Endothelial cell (in vitro differentiated cells): Measurements from ENCODE around the gene CACNB4. TPM values are rescaled to one million over a fixed set of nuclear protein-coding genes. Genes with fewer than 3 reads are reported as not detected.

ENCODE experiments used
- DNase-seq: peaks from one replicate; pipeline ENCODE4 v3.0.0; 2021; ENCODE audit warnings: low spot score
- H3K27ac Mint-ChIP-seq: one replicate; pipeline ENCODE4 v1.8.0; 2021; ENCODE audit warnings: mixed read lengths, inconsistent platforms; ENCODE audit not compliant: unreplicated experiment
- H3K27me3 Mint-ChIP-seq: one replicate; pipeline ENCODE4 v1.8.0; 2021; ENCODE audit warnings: mild to moderate bottlenecking, moderate library complexity, mixed read lengths, inconsistent platforms; ENCODE audit not compliant: unreplicated experiment
- H3K36me3 Mint-ChIP-seq: one replicate; pipeline ENCODE4 v1.8.0; 2021; ENCODE audit warnings: mild to moderate bottlenecking, low read depth, mixed read lengths, inconsistent platforms; ENCODE audit not compliant: unreplicated experiment
- H3K4me1 Mint-ChIP-seq: one replicate; pipeline ENCODE4 v1.8.0; 2021; ENCODE audit warnings: mild to moderate bottlenecking, mixed read lengths, inconsistent platforms; ENCODE audit not compliant: unreplicated experiment
- H3K4me3 Mint-ChIP-seq: one replicate; pipeline ENCODE4 v1.8.0; 2021; ENCODE audit warnings: mild to moderate bottlenecking, mixed read lengths, inconsistent platforms; ENCODE audit not compliant: unreplicated experiment
- H3K9me3 Mint-ChIP-seq: one replicate; pipeline ENCODE4 v1.8.0; 2021; ENCODE audit warnings: mixed read lengths, inconsistent platforms; ENCODE audit not compliant: unreplicated experiment
- CTCF ChIP-seq: fragments of 200-600 bp; sonication (generic); IDR thresholded peaks from one replicate; pipeline ENCODE4 v1.5.0; 2021; ENCODE audit warnings: antibody characterized with exemption; ENCODE audit not compliant: unreplicated experiment
- total RNA-seq: library from RNA; stranded (reverse); fragmentation: NEBNext Ultra II Directional; extraction: Animal tissue kit (Norgen Biotek cat#: 25700); gene quantifications from one replicate; pipeline ENCODE4 v1.2.1, GENCODE V29; 2021; ENCODE audit not compliant: unreplicated experiment

CACNB4 gene
- total RNA-seq, 1 donor from 2014 or later = 1.5 TPM

DNA sequence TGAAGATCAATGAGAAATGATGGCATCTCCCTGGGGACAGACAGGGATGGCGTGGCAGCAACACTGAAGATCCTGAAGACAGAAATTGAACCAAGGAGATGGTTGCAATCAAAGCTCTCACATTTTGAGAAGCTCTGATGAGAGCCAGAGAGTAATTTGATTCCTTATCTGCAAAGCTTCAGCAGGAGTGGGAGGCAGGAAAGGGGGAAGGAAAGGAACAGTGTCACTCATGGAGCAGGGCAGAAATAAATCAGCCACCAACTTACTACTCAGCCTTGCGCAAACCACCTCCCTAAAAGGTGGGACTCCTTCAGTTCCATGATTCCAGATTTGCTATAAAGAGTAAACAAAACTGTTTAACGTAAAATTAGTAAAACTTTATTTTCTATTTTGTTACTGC, 119.2 kb downstream of the CACNB4 start:
- no peak for TF ChIP-seq CTCF
- H3K4me1 Mint-ChIP-seq = peaks cover 8% of the 10 kb centered on the region
- H3K27ac Mint-ChIP-seq = no peak overlapping the region
- H3K36me3 Mint-ChIP-seq = no peaks in the 10 kb centered on the region
- H3K4me3 Mint-ChIP-seq = no peak overlapping the region
- peaks cover 4% of the 10 kb centered on the region for H3K27me3 Mint-ChIP-seq
- no peak for DNase-seq
- H3K9me3 Mint-ChIP-seq = no peaks in the 10 kb centered on the region

DNA sequence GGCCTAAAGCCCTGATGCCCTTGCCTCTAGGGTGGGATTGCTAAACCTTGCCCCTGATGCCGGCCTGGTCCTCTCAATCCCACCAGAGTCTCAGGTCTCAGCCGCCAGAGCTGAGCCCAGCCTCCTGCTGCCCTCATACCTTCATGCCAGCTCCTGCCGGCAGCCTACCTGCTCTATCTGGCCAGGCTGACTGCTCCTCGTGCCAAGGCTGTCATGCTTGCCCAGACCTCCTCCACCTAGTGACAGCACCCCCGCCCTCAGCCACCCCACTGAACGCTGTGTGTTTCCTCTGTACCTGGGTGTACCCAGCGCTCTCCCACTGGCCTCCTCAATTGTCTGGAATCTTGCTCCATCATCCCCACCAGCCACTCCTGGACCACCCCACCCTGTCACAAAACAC, 120.1 kb downstream of the CACNB4 start:
- no peak for DNase-seq
- H3K27ac Mint-ChIP-seq = no peak overlapping the region
- H3K4me3 Mint-ChIP-seq = no peak overlapping the region
- H3K36me3 Mint-ChIP-seq = no peaks in the 10 kb centered on the region
- H3K9me3 Mint-ChIP-seq = no peaks in the 10 kb centered on the region
- H3K27me3 Mint-ChIP-seq = peaks cover 4% of the 10 kb centered on the region
- TF ChIP-seq CTCF = no peak
- H3K4me1 Mint-ChIP-seq = peaks cover 8% of the 10 kb centered on the region

GRCh38 chr2:151977631-151978030, 121.2 kb downstream of the CACNB4 start:
- Mint-ChIP-seq H3K9me3 (no peaks in the 10 kb centered on the region), H3K4me3 (no peak overlapping the region), H3K36me3 (no peaks in the 10 kb centered on the region), H3K27me3 (peaks cover 6% of the 10 kb centered on the region), H3K4me1 (peaks cover 8% of the 10 kb centered on the region), H3K27ac (no peak overlapping the region)
- TF ChIP-seq CTCF = no peak
- DNase-seq = no peak

DNA sequence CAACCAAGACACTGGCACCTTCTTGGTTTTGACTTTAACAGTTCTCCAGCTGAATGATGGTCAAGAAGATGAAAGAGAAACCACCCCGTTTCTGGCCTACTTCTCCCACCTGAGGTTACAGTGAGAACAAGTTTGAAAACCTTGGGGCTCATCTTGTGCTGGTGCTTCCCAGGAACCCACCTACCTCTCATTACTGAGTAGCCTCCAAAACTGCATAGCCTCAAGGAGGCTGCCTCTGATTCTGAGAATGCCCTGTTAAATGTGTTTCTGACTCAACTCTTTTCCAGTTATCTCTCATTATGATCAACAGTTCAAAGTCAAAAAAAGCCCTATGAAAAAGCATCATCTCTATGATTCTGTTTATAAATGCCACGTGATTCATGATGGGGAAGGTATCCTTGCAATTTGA, 121.9 kb downstream of the CACNB4 start:
- Mint-ChIP-seq H3K4me1 (peaks cover 8% of the 10 kb centered on the region), H3K36me3 (no peaks in the 10 kb centered on the region), H3K4me3 (no peak overlapping the region), H3K9me3 (no peaks in the 10 kb centered on the region), H3K27ac (no peak overlapping the region), H3K27me3 (peaks cover 6% of the 10 kb centered on the region)
- DNase-seq = no peak
- TF ChIP-seq CTCF = no peak

GRCh38 chr2:151975460-151976414, 123.1 kb downstream of the CACNB4 start:
- DNase-seq = no peak
- Mint-ChIP-seq H3K9me3 (no peaks in the 10 kb centered on the region), H3K27me3 (peaks cover 6% of the 10 kb centered on the region), H3K4me3 (no peak overlapping the region), H3K4me1 (peaks cover 8% of the 10 kb centered on the region), H3K36me3 (no peaks in the 10 kb centered on the region), H3K27ac (no peak overlapping the region)
- TF ChIP-seq CTCF = no peak
